Hepatocyte (in vitro differentiated cells): ENCODE measurements around the gene EHD1. TPM values are rescaled to one million over a fixed set of nuclear protein-coding genes. Genes with fewer than 3 reads are reported as not detected.

ENCODE experiments used
- DNase-seq: peaks from one replicate; pipeline ENCODE4 v3.0.0-alpha.2; 2016; ENCODE audit warnings: low spot score
- H2AFZ ChIP-seq: fragments of 200-600 bp; sonication (generic); 2 replicates; pipeline ENCODE4 v1.6.0; 2016; ENCODE audit warnings: antibody characterized with exemption, mild to moderate bottlenecking
- H3K27ac ChIP-seq: fragments of 200-600 bp; sonication (generic); 2 replicates; pipeline ENCODE4 v1.5.1; 2016; ENCODE audit warnings: mild to moderate bottlenecking
- H3K27me3 ChIP-seq: fragments of 200-600 bp; sonication (generic); 2 replicates; pipeline ENCODE4 v1.6.1; 2016
- H3K36me3 ChIP-seq: fragments of 200-600 bp; sonication (generic); replicated peaks from 2 replicates; pipeline ENCODE4 v1.5.1; 2016; ENCODE audit warnings: low read depth; ENCODE audit not compliant: insufficient read depth
- H3K4me1 ChIP-seq: fragments of 200-600 bp; sonication (generic); 2 replicates; pipeline ENCODE4 v1.5.1; 2016; ENCODE audit warnings: mild to moderate bottlenecking, moderate library complexity; ENCODE audit not compliant: insufficient read depth
- H3K4me2 ChIP-seq: fragments of 200-600 bp; sonication (generic); 2 replicates; pipeline ENCODE4 v1.6.0; 2016
- H3K4me3 ChIP-seq: fragments of 200-600 bp; sonication (generic); 2 replicates; pipeline ENCODE4 v1.5.1; 2016; ENCODE audit warnings: mild to moderate bottlenecking
- H3K79me2 ChIP-seq: fragments of 200-600 bp; sonication (generic); 2 replicates; pipeline ENCODE4 v1.6.0; 2017; ENCODE audit warnings: mild to moderate bottlenecking
- H3K9me2 ChIP-seq: fragments of 200-600 bp; sonication (generic); replicated peaks from 2 replicates; pipeline ENCODE4 v1.6.0; 2017; ENCODE audit warnings: mild to moderate bottlenecking; ENCODE audit not compliant: insufficient read depth
- H3K9me3 ChIP-seq: fragments of 200-600 bp; sonication (generic); 2 replicates; pipeline ENCODE4 v1.5.1; 2016; ENCODE audit warnings: low read depth, mild to moderate bottlenecking
- H4K20me1 ChIP-seq: fragments of 200-600 bp; sonication (generic); 2 replicates; pipeline ENCODE4 v1.6.0; 2016; ENCODE audit warnings: mild to moderate bottlenecking; ENCODE audit not compliant: insufficient read depth, poor library complexity, severe bottlenecking
- CTCF ChIP-seq: fragments of 200-600 bp; sonication (generic); IDR thresholded peaks from 2 replicates; pipeline ENCODE4 v1.5.1; 2016; ENCODE audit warnings: antibody characterized with exemption, mild to moderate bottlenecking; ENCODE audit not compliant: poor library complexity
- EZH2 ChIP-seq: fragments of 200-600 bp; sonication (generic); IDR thresholded peaks from 2 replicates; pipeline ENCODE4 v1.6.1; 2016; ENCODE audit warnings: antibody characterized with exemption, mild to moderate bottlenecking, borderline replicate concordance
- EZH2phosphoT487 ChIP-seq: fragments of 200-600 bp; sonication (generic); IDR thresholded peaks from one replicate; pipeline ENCODE4 v1.6.1; 2018; ENCODE audit warnings: antibody characterized with exemption, mild to moderate bottlenecking, low read depth, moderate library complexity; ENCODE audit not compliant: unreplicated experiment, severe bottlenecking
- WGBS: methylation state at CpG from one replicate; pipeline ENCODE4 v1.1.6; 2016; ENCODE audit warnings: low lambda C conversion rate; ENCODE audit errors: missing lambda C conversion rate; 5-methylcytosine and 5-hydroxymethylcytosine counted together
- polyA plus RNA-seq: library from polyadenylated mRNA; unstranded; fragments of >200 nt; fragmentation: Nextera tagmentation; extraction: Ambion mirVana; gene quantifications from 2 replicates; pipeline ENCODE4 v1.2.1, GENCODE V29; 2016
- total RNA-seq: library from RNA; depleted of rRNA; stranded (reverse); fragments of >200 nt; gene quantifications from 2 replicates; pipeline ENCODE4 v1.2.3, GENCODE V29; 2014

The EHD1 gene
- total and polyA plus RNA-seq, 2 experiments from 2014 or later: 52.4 to 69.5 TPM

- peaks cover 78% of the 10 kb centered on the region for H3K79me2 ChIP-seq
- H3K27ac ChIP-seq: peak overlapping the region; percentile 83
- no peak overlapping the region for H3K4me3 ChIP-seq
- H3K27me3 ChIP-seq: no peaks in the 10 kb centered on the region
- 85% methylated on average over 17 of the region's 17 CpGs for WGBS
- H3K9me2 ChIP-seq: no peaks in the 10 kb centered on the region
- peaks cover 26% of the 10 kb centered on the region for H4K20me1 ChIP-seq
- H3K36me3 ChIP-seq: no peaks in the 10 kb centered on the region
- H3K4me1 ChIP-seq: peaks cover 52% of the 10 kb centered on the region
- H3K9me3 ChIP-seq: no peaks in the 10 kb centered on the region
- peak overlapping the region; percentile 94 for H3K4me2 ChIP-seq
- no peak overlapping the region for H2AFZ ChIP-seq
- no peak for TF ChIP-seq EZH2phosphoT487
- TF ChIP-seq CTCF: no peak
- no peak for TF ChIP-seq EZH2
- no peak for DNase-seq
Measured at GRCh38 chr11:64875369-64876228, 2.8 kb downstream of the EHD1 start.

- no peak for DNase-seq
- H3K27me3 ChIP-seq: no peaks in the 10 kb centered on the region
- TF ChIP-seq EZH2phosphoT487 (no peak), CTCF (no peak)
- H2AFZ ChIP-seq: no peak overlapping the region
- peak overlapping the region; percentile 94 for H3K4me2 ChIP-seq
- peaks cover 85% of the 10 kb centered on the region for H3K79me2 ChIP-seq
- 88% methylated on average over 29 of the region's 29 CpGs for WGBS
- peak overlapping the region; percentile 29 for H3K27ac ChIP-seq
- H3K4me3 ChIP-seq: no peak overlapping the region
- peaks cover 60% of the 10 kb centered on the region for H3K4me1 ChIP-seq
- H4K20me1 ChIP-seq: peaks cover 32% of the 10 kb centered on the region
- no peaks in the 10 kb centered on the region for H3K9me3 ChIP-seq
- H3K9me2 ChIP-seq: no peaks in the 10 kb centered on the region
- H3K36me3 ChIP-seq: no peaks in the 10 kb centered on the region
Measured at GRCh38 chr11:64874308-64875240, 3.8 kb downstream of the EHD1 start.

GRCh38 chr11:64872790-64873488 lies 5.5 kb downstream of the EHD1 start:
- H3K9me3 ChIP-seq: no peaks in the 10 kb centered on the region
- H4K20me1 ChIP-seq: peaks cover 34% of the 10 kb centered on the region
- H3K4me3 ChIP-seq: no peak overlapping the region
- peak overlapping the region; percentile 92 for H3K27ac ChIP-seq
- peak overlapping the region; percentile 71 for H3K4me2 ChIP-seq
- H3K9me2 ChIP-seq: no peaks in the 10 kb centered on the region
- 67% methylated on average over 8 of the region's 8 CpGs for WGBS
- TF ChIP-seq EZH2: no peak
- TF ChIP-seq CTCF: no peak
- no peak for TF ChIP-seq EZH2phosphoT487
- H3K27me3 ChIP-seq: no peaks in the 10 kb centered on the region
- DNase-seq: no peak
- peaks cover 67% of the 10 kb centered on the region for H3K4me1 ChIP-seq
- no peak overlapping the region for H2AFZ ChIP-seq
- no peaks in the 10 kb centered on the region for H3K36me3 ChIP-seq
- H3K79me2 ChIP-seq: peaks cover 93% of the 10 kb centered on the region
